Measurements from ENCODE around the gene NAALADL2.

- TF ChIP-seq, protein P1, sequence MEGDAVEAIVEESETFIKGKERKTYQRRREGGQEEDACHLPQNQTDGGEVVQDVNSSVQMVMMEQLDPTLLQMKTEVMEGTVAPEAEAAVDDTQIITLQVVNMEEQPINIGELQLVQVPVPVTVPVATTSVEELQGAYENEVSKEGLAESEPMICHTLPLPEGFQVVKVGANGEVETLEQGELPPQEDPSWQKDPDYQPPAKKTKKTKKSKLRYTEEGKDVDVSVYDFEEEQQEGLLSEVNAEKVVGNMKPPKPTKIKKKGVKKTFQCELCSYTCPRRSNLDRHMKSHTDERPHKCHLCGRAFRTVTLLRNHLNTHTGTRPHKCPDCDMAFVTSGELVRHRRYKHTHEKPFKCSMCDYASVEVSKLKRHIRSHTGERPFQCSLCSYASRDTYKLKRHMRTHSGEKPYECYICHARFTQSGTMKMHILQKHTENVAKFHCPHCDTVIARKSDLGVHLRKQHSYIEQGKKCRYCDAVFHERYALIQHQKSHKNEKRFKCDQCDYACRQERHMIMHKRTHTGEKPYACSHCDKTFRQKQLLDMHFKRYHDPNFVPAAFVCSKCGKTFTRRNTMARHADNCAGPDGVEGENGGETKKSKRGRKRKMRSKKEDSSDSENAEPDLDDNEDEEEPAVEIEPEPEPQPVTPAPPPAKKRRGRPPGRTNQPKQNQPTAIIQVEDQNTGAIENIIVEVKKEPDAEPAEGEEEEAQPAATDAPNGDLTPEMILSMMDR (conservative IDR thresholded peaks at IDR 0.05; ENCODE audit: low read depth, low read length): no peak
- TF ChIP-seq EZH2 (IDR thresholded peaks at IDR 0.05; ENCODE audit: low read length, unreplicated experiment) (no peak), EZH2phosphoT487 (IDR thresholded peaks at IDR 0.05; ENCODE audit: borderline replicate concordance, low read length) (no peak)
These were observed 92.4 kb downstream of the NAALADL2 start for GRCh38 chr3:174951498-174952005.
